OCI-LY7 (cell line): ENCODE measurements around the gene CD226. TPM values are rescaled to one million over a fixed set of nuclear protein-coding genes. Genes with fewer than 3 reads are reported as not detected.
"Not testable (repeated sequence)": the region's sequence is repeated elsewhere in the genome, so short reads cannot be mapped to it uniquely, and the experiment has no call there.

Experiments used
- BruUV-seq: library from RNA; stranded (reverse); fragments of 400-500 nt; replicated peaks from 2 replicates; lab custom pipeline; 2021; lab: Mats Ljungman, UMichigan
- CTCF ChIA-PET: fragments of 300-600 bp; sonication (Branson Sonifier 250); formaldehyde crosslinking; loops from one replicate; lab custom pipeline; 2022; ENCODE audit warnings: antibody characterized with exemption; ENCODE audit not compliant: unreplicated experiment; lab: Charles Lee
- POLR2A ChIA-PET: fragments of 300-600 bp; sonication (Branson Sonifier 250); formaldehyde crosslinking; loops from one replicate; lab custom pipeline; 2022; ENCODE audit warnings: antibody characterized with exemption; lab: Charles Lee
- DNase-seq: peaks from one replicate; pipeline ENCODE4 v3.0.0-alpha.2; 2015; ENCODE audit warnings: low spot score
- H2AFZ ChIP-seq: fragments of 200-600 bp; sonication (generic), shearing (Covaris generic); 2 replicates; pipeline ENCODE4 v1.6.1; 2014; ENCODE audit warnings: mild to moderate bottlenecking, antibody characterized with exemption, low read length, moderate library complexity
- H3K27ac ChIP-seq: fragments of 200-600 bp; sonication (generic); 2 replicates; pipeline ENCODE4 v1.5.1; 2014; ENCODE audit warnings: mixed run types, low read depth, mild to moderate bottlenecking, moderate library complexity, low read length, inconsistent platforms; ENCODE audit not compliant: poor library complexity, severe bottlenecking
- H3K36me3 ChIP-seq: fragments of 200-600 bp; sonication (generic); 2 replicates; pipeline ENCODE4 v1.6.1; 2014; ENCODE audit warnings: mild to moderate bottlenecking, antibody characterized with exemption, low read length, moderate library complexity, mixed read lengths; ENCODE audit not compliant: insufficient read depth
- H3K4me1 ChIP-seq: fragments of 200-600 bp; sonication (generic); 2 replicates; pipeline ENCODE4 v1.5.1; 2014; ENCODE audit warnings: mild to moderate bottlenecking, low read length; ENCODE audit not compliant: insufficient read depth, poor library complexity, severe bottlenecking
- H3K4me2 ChIP-seq: fragments of 200-600 bp; sonication (generic); 2 replicates; pipeline ENCODE4 v1.6.1; 2014; ENCODE audit warnings: mild to moderate bottlenecking, low read length
- H3K4me3 ChIP-seq: fragments of 200-600 bp; sonication (generic); 2 replicates; pipeline ENCODE4 v1.5.1; 2014; ENCODE audit warnings: mild to moderate bottlenecking, low read depth, low read length; ENCODE audit not compliant: poor library complexity, severe bottlenecking
- H3K79me2 ChIP-seq: fragments of 200-600 bp; sonication (generic); 2 replicates; pipeline ENCODE4 v1.6.1; 2016; ENCODE audit warnings: low read depth, mild to moderate bottlenecking, low read length, moderate library complexity, mixed read lengths; ENCODE audit not compliant: insufficient read depth
- H3K9me2 ChIP-seq: fragments of 200-600 bp; sonication (generic); 2 replicates; pipeline ENCODE4 v1.6.1; 2016; ENCODE audit warnings: mild to moderate bottlenecking, low read length, mixed read lengths; ENCODE audit not compliant: insufficient read depth
- H3K9me3 ChIP-seq: fragments of 200-600 bp; sonication (generic); 2 replicates; pipeline ENCODE4 v1.6.1; 2014; ENCODE audit warnings: mild to moderate bottlenecking, mixed run types, low read length, mixed read lengths
- H4K20me1 ChIP-seq: fragments of 200-600 bp; sonication (generic); 2 replicates; pipeline ENCODE4 v1.6.1; 2014; ENCODE audit warnings: mild to moderate bottlenecking, antibody characterized with exemption, low read length, moderate library complexity, mixed read lengths; ENCODE audit not compliant: insufficient read depth
- CTCF ChIP-seq: fragments of 200-600 bp; sonication (generic); conservative IDR thresholded peaks from 2 replicates; pipeline ENCODE4 v1.5.1; 2014; ENCODE audit warnings: mild to moderate bottlenecking, antibody characterized with exemption, low read length, moderate library complexity, mixed read lengths
- EZH2phosphoT487 ChIP-seq: fragments of 200-600 bp; sonication (generic); IDR thresholded peaks from 2 replicates; pipeline ENCODE4 v1.6.1; 2018; ENCODE audit warnings: low read depth, borderline replicate concordance, mild to moderate bottlenecking, mixed run types, antibody characterized with exemption, low read length, moderate library complexity, mixed read lengths
- intact Hi-C: fragments of 100-400 bp; cut with micrococcal nuclease; formaldehyde crosslinking; loops from one replicate; pipeline ENCODE4 v1.10.0; 2022; ENCODE audit not compliant: unreplicated experiment
- total RNA-seq, 2 experiments: library from RNA; depleted of rRNA in 1 of 2; stranded (reverse); fragments of >200 nt in 1 of 2; shearing (Covaris generic) in 1 of 2; gene quantifications; 2 replicates each; pipeline ENCODE4 v1.2.3, GENCODE V29; 2014 to 2022

The CD226 gene
- total RNA-seq, 2 experiments from 2014 or later: 0.25 TPM; not detected in 1

- Histone ChIP-seq H3K4me1 (no peaks in the 10 kb centered on the region), H3K9me2 (no peaks in the 10 kb centered on the region), H3K79me2 (no peaks in the 10 kb centered on the region), H3K27ac (no peak overlapping the region), H3K4me3 (no peak overlapping the region), H3K9me3 (no peaks in the 10 kb centered on the region), H4K20me1 (no peaks in the 10 kb centered on the region), H3K4me2 (no peak overlapping the region), H3K36me3 (no peaks in the 10 kb centered on the region), H2AFZ (no peak overlapping the region)
- intact Hi-C loops: no loop called here
- BruUV-seq: no TSS peak
- TF ChIP-seq CTCF (no peak), EZH2phosphoT487 (no peak)
- no peak for DNase-seq
- POLR2A ChIA-PET: no interaction called here
- CTCF ChIA-PET: no interaction called here
Measured at GRCh38 chr18:69880083-69880482, 67.6 kb downstream of the CD226 start.

GRCh38 chr18:69879051-69879450 is 68.6 kb downstream of the CD226 start:
- H3K4me1 ChIP-seq, H4K20me1 ChIP-seq, POLR2A ChIA-PET, DNase-seq, CTCF ChIA-PET, H2AFZ ChIP-seq, H3K4me3 ChIP-seq, H3K27ac ChIP-seq, BruUV-seq, H3K79me2 ChIP-seq, intact Hi-C loops, H3K9me2 ChIP-seq, H3K36me3 ChIP-seq, H3K9me3 ChIP-seq, H3K4me2 ChIP-seq: not testable (repeated sequence)

- H2AFZ ChIP-seq: no peak overlapping the region
- no peaks in the 10 kb centered on the region for H4K20me1 ChIP-seq
- no peaks in the 10 kb centered on the region for H3K79me2 ChIP-seq
- no peak overlapping the region for H3K4me2 ChIP-seq
- H3K4me1 ChIP-seq: no peaks in the 10 kb centered on the region
- DNase-seq: no peak
- H3K9me3 ChIP-seq: no peaks in the 10 kb centered on the region
- intact Hi-C loops: no loop called here
- H3K4me3 ChIP-seq: no peak overlapping the region
- CTCF ChIA-PET: no interaction called here
- no peak for TF ChIP-seq EZH2phosphoT487
- TF ChIP-seq CTCF: no peak
- POLR2A ChIA-PET: no interaction called here
- no peaks in the 10 kb centered on the region for H3K36me3 ChIP-seq
- H3K27ac ChIP-seq: no peak overlapping the region
- no TSS peak for BruUV-seq
- H3K9me2 ChIP-seq: no peaks in the 10 kb centered on the region
Measured at GRCh38 chr18:69878213-69878933, 69.3 kb downstream of the CD226 start.
